Epidermal melanocyte (primary cell): ENCODE data around the gene TNK2.

ENCODE experiments used
- DNase-seq: peaks from one replicate; pipeline ENCODE4 v3.0.0; 2011; ENCODE audit warnings: low spot score; ENCODE audit not compliant: insufficient read length

TNK2 gene

DNA sequence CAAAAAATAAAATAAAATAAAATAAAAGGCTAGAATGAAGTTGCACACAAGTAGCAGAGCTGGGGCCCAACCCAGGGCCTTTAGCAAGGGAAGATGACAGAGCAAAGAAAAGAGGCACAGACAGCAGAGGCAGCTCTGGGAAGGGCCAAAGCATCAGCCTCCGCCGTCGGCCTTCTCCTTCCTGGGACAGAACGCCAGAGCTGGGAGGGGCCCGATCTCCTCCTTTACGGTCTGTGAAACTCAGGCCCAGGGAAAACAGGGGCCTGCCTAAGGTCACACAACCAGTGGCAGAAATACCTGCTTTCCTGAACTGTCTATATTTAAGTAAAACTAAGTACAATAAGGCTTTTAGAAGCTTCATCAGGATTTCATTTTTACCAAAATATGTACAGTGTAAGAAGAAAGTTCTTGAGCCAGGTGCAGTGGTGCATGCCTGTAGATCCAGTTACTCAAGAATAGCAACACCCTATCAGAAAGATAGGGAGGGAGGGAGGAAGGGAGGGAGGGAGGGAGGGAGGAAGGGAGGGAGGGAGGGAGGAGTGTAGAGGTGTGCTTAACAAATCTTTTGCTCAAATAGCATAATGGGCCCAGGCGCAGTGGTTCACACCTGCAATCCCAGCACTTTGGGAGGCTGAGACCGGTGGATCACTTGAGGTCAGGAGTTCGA is 53.6 kb downstream of the TNK2 start:
- no peak for DNase-seq

- no peak for DNase-seq
Measured at GRCh38 chr3:195853996-195854395, 54.4 kb downstream of the TNK2 start.

- DNase-seq: no peak
Measured at GRCh38 chr3:195853036-195853435, 55.3 kb downstream of the TNK2 start.

DNA sequence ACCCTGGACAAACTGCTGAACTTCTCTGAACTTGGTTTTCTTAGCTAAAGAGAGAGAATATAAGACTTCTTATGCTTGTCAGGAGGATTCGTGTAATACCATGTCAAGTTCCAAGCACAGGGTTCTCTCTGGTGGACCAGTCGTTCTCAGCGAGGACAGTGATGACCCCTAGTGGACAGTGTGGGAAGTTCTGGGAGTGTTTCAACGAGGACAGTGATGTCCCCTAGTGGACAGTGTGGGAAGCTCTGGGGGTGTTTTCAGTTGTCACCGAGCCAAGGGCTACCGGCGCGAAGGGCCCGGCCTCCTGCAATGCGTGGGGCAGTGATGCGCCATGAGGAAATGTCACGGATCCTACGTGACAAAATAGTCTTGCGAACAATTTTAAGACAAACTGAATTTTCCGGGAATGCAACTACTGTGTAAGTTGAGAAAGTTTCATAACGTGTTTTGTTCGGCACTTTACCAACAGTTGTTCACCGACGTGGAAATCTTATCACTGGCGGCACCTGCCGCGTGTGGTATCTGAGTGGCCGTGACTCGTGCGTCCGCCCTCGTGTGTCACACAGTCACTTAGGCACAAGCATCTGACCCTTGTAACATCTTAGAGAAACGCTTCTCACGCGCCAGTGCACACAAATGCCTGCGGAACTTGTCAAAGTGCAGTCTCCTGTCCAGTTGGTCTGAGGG is 57.4 kb downstream of the TNK2 start:
- peak; percentile 95 for DNase-seq

DNA sequence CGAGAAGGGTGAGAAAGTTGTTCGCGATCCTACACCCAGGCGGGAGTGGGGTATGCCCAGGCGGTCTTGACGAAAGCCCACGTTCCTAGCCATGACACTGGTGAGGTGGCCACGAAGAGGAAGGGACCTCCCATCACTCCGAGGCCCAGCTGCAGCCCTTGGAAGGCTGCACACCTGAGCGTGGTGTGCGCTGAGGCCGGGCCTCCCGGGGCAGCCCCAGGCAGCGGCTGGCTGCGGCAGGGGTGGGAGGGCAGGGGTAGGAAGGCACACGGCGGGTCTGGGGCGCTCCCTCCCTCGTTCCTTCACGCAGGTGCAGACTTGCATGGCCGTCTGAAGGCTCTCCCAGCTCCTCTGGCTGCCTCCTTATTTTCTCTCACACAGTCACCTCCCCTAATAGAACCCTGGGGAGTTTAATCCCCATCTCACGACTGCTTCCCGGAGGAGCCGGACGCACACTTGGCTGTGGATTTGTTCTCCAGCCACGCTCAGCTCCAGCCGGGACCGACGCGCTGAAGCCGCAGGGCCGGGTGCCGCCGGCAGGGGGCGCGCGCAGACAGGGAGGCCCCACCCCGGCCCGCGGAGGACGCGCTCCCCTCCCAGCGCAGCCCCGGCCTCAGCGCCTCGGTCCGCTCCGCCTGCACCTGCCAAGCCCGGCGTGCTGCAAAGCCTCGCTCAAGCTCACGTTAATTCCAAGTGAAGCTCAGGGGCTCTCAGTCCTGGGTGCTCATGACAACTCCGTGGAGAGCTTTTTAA is 58.9 kb downstream of the TNK2 start:
- DNase-seq: no peak

GRCh38 chr3:195847055-195847950 is 61.0 kb downstream of the TNK2 start:
- no peak for DNase-seq

GRCh38 chr3:195845483-195845882 is 62.9 kb downstream of the TNK2 start:
- no peak for DNase-seq

GRCh38 chr3:195844671-195845218 is 63.6 kb downstream of the TNK2 start:
- DNase-seq: no peak

DNA sequence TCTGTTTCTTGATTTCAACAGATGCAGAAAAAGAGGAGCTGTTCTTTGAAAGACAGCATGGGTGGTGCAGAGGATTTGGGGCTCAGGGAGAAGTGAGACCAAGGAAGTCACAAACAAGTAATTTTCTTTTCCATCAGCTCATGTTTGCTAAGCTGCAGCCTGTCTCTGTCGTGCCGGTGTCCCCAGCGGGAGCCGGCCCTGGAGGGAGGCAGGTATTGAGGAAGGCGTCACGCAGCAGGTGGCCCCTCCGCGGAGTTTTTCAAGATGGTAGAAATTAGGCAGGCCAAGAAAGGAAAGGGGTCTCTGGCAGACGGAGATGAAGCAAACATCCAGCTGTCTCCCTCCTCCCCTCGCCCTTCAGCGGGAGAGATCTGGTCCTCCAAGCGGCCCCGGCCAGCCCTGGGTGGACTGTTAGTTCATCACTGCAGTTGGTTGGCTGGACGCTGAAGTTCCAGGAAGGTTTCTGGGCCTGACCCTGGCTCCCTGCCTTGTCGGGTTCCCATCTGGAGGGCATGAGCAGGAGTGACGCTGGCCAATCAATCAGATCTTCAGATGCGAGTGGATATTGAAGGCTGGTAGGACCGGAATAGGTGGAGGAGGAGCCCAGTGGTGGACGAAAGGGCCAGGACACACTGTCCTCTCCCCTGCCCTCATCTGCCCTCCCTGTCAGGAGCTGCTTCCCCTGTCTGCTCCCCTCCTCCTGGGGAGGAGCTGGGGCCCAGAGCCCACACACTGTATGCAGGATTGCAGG is 68.9 kb downstream of the TNK2 start:
- no peak for DNase-seq

- no peak for DNase-seq
Measured at GRCh38 chr3:195838714-195839113, 69.6 kb downstream of the TNK2 start.

DNA sequence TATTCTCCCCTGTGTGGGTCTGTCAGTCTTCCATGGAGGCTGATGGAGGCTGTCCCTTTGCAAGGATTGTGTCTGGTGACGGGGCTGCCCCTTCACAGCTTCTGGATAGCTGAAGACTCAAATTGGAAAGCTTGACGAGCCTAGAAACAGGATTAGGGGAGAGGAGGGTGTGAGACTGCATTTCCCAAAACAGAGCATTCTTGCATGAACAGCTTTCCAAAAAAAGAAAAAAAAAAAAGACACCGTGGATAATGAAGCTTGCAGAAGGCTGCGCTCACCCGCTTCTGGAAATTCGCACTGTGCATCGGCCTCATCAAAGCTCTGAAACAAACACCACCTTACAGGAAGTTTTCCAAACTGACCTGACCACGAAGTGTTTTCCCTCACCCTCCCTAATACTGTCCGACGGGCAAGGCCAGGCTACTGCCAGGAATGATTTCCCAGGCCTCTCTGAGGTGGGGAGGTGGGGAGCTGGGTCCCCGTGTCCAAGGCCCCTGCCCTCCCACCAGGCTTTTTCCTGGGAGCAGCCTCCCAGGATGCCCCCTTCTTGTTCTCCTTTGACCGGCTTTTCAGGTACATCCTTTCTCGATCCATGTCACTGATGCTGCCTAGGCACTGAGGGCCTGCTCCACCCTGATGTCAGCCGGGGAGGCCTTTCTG is 71.7 kb downstream of the TNK2 start:
- no peak for DNase-seq

DNA sequence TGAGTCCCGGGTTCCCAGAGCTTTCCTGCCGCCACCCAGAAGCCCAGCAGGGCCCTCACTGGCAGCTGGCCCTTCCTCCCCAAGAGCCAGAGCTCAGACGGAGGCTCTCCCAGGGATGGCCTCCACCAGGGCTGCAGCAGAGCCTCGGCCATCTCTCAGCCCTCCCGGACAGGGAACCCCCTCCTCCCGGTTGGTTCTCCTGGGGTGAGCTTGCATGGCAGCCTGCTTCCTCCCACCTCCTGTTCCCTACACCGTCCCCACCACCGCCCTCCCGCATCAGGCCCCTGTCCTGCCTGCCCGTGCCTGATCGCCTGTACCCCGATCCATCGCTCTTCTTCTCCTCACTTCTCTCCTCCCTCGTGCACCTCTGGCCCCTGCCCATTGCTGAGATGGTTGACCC is 72.6 kb downstream of the TNK2 start:
- no peak for DNase-seq

DNA sequence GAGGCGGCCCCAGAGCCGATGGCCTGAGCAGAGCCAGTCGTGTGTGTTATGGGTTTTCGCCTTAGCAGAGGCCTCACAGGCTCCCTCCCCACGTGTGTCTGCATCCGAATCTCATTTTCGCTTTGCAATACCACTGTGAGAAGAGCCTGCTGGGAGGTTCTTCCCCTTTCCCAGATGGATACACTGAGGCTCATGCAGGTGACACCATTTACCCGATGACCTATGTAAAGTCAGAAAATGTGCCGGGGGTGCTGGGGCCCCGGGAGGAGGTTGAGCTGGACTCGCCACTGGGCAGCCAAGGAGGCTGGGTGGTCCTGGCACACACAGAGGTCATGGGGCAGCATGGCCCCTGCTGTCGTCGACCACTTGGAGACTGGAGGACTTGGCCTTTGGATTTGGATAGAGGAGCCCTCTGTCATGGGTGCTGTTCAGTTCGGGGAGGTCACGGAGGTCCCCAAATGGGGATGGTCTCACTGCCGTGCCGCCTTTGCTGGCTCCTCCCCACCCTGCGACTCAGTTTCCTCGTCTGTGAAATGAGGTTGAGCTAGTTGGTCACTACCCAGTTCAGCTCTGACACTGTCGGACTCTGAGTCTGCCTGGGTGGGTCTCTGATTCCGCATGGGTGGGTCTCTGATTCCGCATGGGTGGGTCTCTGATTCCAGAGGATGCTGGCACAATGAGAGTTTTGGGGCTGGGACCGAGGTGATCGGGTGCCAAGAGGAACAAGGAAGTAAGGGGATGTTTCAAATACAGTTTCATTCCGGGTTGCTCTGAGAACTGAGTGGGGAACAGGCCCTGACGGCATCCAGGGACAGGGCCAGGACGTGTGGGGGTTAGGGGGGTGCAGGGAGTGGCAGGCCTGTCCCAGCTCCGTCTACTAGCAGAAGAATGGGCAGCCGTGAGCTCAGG is 73.4 kb downstream of the TNK2 start:
- DNase-seq: no peak

DNA sequence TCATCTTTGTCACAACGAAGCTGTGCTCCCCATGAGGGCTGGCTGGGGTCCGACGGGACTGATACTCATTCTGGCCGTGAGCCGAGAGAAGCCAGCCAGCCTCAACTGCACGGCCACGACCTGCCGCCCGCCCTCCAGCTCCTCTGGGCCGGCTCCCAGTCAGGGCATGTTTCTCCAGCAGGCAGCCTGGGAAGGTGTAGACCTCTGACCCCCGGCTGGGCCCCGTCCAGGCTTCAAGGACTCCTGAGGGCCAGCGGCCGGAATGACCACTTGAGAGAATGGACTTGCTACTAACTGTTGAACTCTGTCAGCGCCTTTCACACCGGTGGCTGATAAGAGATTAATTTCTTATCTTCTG is 78.5 kb downstream of the TNK2 start:
- DNase-seq: no peak

DNA sequence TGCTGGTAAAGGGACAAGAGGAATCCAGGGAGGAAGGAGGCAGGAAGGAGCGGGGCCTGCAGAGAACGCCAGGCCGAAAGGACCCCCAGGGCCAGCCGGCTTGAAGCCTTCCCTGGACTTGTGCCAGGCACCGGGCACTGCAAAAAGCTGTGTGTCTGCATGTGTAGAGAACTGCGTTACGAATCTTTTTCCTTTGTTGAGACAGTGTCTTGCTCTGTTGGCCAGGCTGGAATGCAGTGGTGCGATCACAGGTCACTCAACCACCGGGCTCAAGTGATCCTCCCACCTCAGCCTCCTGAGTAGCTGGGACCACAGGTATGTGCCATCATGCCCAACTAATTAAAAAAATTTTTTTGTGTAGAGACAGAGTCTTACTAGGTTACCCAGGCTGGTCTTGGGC is 79.6 kb downstream of the TNK2 start:
- DNase-seq: no peak

GRCh38 chr3:195825857-195826804 is 82.2 kb downstream of the TNK2 start:
- no peak for DNase-seq

DNA sequence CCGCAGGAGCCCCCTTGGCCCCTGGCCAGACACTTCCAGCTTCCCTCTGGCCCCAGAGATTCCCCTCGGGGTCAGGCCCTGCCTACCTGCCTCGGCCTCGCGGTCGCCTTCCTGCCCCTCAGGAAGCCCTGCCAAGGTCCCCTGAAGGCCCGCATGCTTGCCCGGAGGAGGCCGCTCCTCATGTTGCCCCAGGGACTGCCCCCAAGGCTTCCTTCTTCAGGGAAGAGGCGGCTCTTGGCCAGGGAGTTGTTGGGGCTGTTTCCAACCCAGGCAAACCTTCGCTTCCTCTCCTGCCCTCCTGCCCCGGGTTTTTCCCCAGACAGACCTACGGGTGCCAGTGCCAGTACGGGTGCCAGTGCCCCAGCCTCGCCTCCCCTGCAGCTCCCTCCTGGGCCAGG is 83.2 kb downstream of the TNK2 start:
- no peak for DNase-seq
